Erythroblast (primary cell): ENCODE data around the gene NF1.

ENCODE experiments used
- GATA1 ChIP-seq: IDR thresholded peaks from 2 replicates; pipeline ENCODE4 v1.6.1; 2011; ENCODE audit warnings: low read depth, mild to moderate bottlenecking, control low read depth, low read length, moderate library complexity
- POLR2A ChIP-seq: IDR thresholded peaks from 2 replicates; pipeline ENCODE4 v1.6.1; 2011; ENCODE audit warnings: mild to moderate bottlenecking, low read length

DNA sequence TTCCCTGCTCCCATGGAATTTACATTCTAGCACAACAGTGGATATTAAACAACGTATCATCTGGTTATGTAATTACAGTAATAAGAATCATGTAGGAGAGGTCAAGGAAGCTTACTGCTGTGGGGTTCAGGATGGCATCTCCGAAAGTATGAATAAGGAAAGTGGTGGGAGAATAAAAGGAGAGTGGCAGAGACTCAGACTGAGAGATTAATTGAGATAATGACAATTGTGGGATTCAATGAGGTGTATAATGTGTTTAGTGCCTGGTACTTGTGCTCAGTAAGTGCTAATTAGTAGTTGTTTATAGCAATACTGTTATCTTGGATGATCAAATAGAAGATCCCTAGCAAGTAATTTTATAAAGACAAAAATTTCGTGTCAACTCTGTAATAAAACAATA is 45.3 kb downstream of the NF1 start:
- no peak for TF ChIP-seq POLR2A
- no peak for TF ChIP-seq GATA1
